GM12878 (cell line): ENCODE data around the gene ZNF324. TPM values are rescaled to one million over a fixed set of nuclear protein-coding genes. Genes with fewer than 3 reads are reported as not detected.
"Not testable (repeated sequence)": the region's sequence is repeated elsewhere in the genome, so short reads cannot be mapped to it uniquely, and the experiment has no call there.

ENCODE experiments used
- ATAC-seq: fragments of 200-7000 bp; cut with Tn5 transposase; 3 replicates; pipeline ENCODE4 v1.9.1; 2020; ENCODE audit warnings: mild to moderate bottlenecking, moderate library complexity
- BruUV-seq: library from RNA; stranded (reverse); fragments of 400-500 nt; replicated peaks from 2 replicates; lab custom pipeline; 2021; lab: Mats Ljungman, UMichigan
- CTCF ChIA-PET: fragments of 300-600 bp; sonication (Branson Sonifier 250); formaldehyde crosslinking; extraction: SDS; loops from one replicate; lab custom pipeline; 2021; ENCODE audit warnings: inconsistent platforms; lab: Yijun Ruan, JAX
- POLR2A ChIA-PET: fragments of 350-600 bp; formaldehyde crosslinking; extraction: SDS; loops from one replicate; lab custom pipeline; 2021; ENCODE audit warnings: inconsistent platforms; lab: Charles Lee
- RAD21 ChIA-PET: fragments of 300-600 bp; sonication (Branson Sonifier 250); formaldehyde crosslinking; loops from one replicate; lab custom pipeline; 2023; ENCODE audit warnings: antibody characterized with exemption; ENCODE audit not compliant: unreplicated experiment; lab: Charles Lee
- SMC1A ChIA-PET: fragments of 300-600 bp; sonication (Branson Sonifier 250); formaldehyde crosslinking; loops from one replicate; lab custom pipeline; 2023; ENCODE audit not compliant: unreplicated experiment, uncharacterized antibody; lab: Charles Lee
- DNase-seq: peaks from one replicate; pipeline ENCODE4 v3.0.0-alpha.2; 2011; ENCODE audit warnings: low read depth, low spot score
- FAIRE-seq: peaks from 3 replicates; lab custom pipeline; 2011; peaks lifted over from hg19 to GRCh38; lab: Jason Lieb, UNC
- H2AFZ ChIP-seq: 2 replicates; pipeline ENCODE4 v1.6.0; 2011; ENCODE audit warnings: low read depth, low read length, control low read depth; ENCODE audit not compliant: control insufficient read depth
- H3K27ac ChIP-seq: 2 replicates; pipeline ENCODE4 v1.5.1; 2011; ENCODE audit warnings: control low read depth; ENCODE audit not compliant: control insufficient read depth, insufficient read depth
- H3K27me3 ChIP-seq, 2 experiments: replicated peaks in 1 of 2; 2 replicates each; pipeline versions ENCODE4 v1.6.0 to v1.6.1; 2011; ENCODE audit warnings: low read length in 1 of 2; ENCODE audit not compliant: control insufficient read depth in 2 of 2, insufficient read depth in 2 of 2
- H3K36me3 ChIP-seq, 2 experiments: 2 replicates each; pipeline ENCODE4 v1.5.1; 2011; ENCODE audit warnings: low read length in 1 of 2; ENCODE audit not compliant: control insufficient read depth in 2 of 2, insufficient read depth in 2 of 2
- H3K4me1 ChIP-seq: 2 replicates; pipeline ENCODE4 v1.6.1; 2011; ENCODE audit warnings: mild to moderate bottlenecking, low read length, moderate library complexity, mixed read lengths; ENCODE audit not compliant: control insufficient read depth, insufficient read depth
- H3K4me2 ChIP-seq: 2 replicates; pipeline ENCODE4 v1.6.0; 2011; ENCODE audit warnings: control low read depth; ENCODE audit not compliant: control insufficient read depth, insufficient read depth
- H3K4me3 ChIP-seq: fragments of 200-600 bp; sonication (generic); 2 replicates; pipeline ENCODE4 v1.5.1; 2016
- H3K79me2 ChIP-seq: 2 replicates; pipeline ENCODE4 v1.6.0; 2011; ENCODE audit warnings: low read length; ENCODE audit not compliant: control insufficient read depth, insufficient read depth
- H3K9ac ChIP-seq: 2 replicates; pipeline ENCODE4 v1.8.0; 2011; ENCODE audit warnings: low read length, control low read depth, mixed read lengths; ENCODE audit not compliant: control insufficient read depth, insufficient read depth
- H3K9me3 ChIP-seq: replicated peaks from 3 replicates; pipeline ENCODE4 v1.5.1; 2011; ENCODE audit warnings: mild to moderate bottlenecking, low read length; ENCODE audit not compliant: control insufficient read depth, insufficient read depth
- H4K20me1 ChIP-seq: 2 replicates; pipeline ENCODE4 v1.6.0; 2011; ENCODE audit not compliant: control insufficient read depth, insufficient read depth
- MLLT1 ChIP-seq: fragments of 450-650 bp; IDR thresholded peaks from 2 replicates; pipeline ENCODE4 v1.6.1; 2016; ENCODE audit warnings: mild to moderate bottlenecking
- NFYB ChIP-seq: IDR thresholded peaks from 2 replicates; pipeline ENCODE4 v1.6.1; 2011; ENCODE audit warnings: low read depth, mild to moderate bottlenecking, low read length, improper control_type of control experiment, moderate library complexity; ENCODE audit not compliant: insufficient read depth
- RBBP5 ChIP-seq: fragments of 200-600 bp; sonication (generic); conservative IDR thresholded peaks from 2 replicates; pipeline ENCODE4 v1.6.1; 2016
- WGBS: methylation state at CpG from one replicate; pipeline ENCODE4 v1.1.6; 2016; ENCODE audit warnings: low lambda C conversion rate; ENCODE audit not compliant: insufficient replicate concordance, insufficient coverage; ENCODE audit errors: missing lambda C conversion rate; 5-methylcytosine and 5-hydroxymethylcytosine counted together
- in situ Hi-C: fragments of 300-500 bp; cut with MboI; formaldehyde crosslinking; loops from 9 replicates; pipeline ENCODE4 v1.14.3; 2018; ENCODE audit warnings: mixed read lengths
- intact Hi-C: fragments of 100-400 bp; cut with micrococcal nuclease; formaldehyde crosslinking; loops from one replicate; pipeline ENCODE4 v1.14.2; 2022; ENCODE audit not compliant: unreplicated experiment
- polyA plus RNA-seq, 11 experiments: library from polyadenylated mRNA; depleted of rRNA in 4 of 11; unstranded in 6 of 11; stranded (reverse) in 5 of 11; fragments of >200 nt; fragmentation: Nextera tagmentation in 4 of 11; fragmentation: Illumina TruSeq in 1 of 11; extraction: Ambion mirVana in 4 of 11; extraction: Trizol in 1 of 11; gene quantifications; 1 replicate in 1 of 11; 2 replicates in 10 of 11; pipeline versions ENCODE4 v1.2.1 to v1.2.3, GENCODE V29; 2011 to 2016; ENCODE audit warnings: inconsistent platforms in 2 of 11, missing spikeins in 2 of 11, low read depth in 1 of 11
- total RNA-seq, 4 experiments: library from RNA; depleted of rRNA in 3 of 4; stranded (reverse); fragments of >200 nt in 3 of 4; fragmentation: Illumina TruSeq in 1 of 4; extraction: Trizol in 1 of 4; gene quantifications; 2 replicates each; pipeline versions ENCODE4 v1.2.1 to v1.2.3, GENCODE V29; 2013 to 2021

The ZNF324 gene
- total and polyA plus RNA-seq, 10 of the 15 experiments (the other 5 are each of a cell fraction or from before 2014, with no cell fraction given) = 0.71 to 13.9 (median 7.0) TPM

GRCh38 chr19:58440556-58440955 lies 26.3 kb upstream of the ZNF324 start:
- H3K27me3 ChIP-seq = no peaks in the 10 kb centered on the region
- no peak for DNase-seq
- peak overlapping the region; percentile 88 for H2AFZ ChIP-seq
- ChIA-PET RAD21 (interaction anchor here (1.0 kb wide), 1 partner anchor 11 kb away, joined by 4 read pairs; the partner anchor contains the start of gene ZNF324B), SMC1A (interaction anchor here (0.9 kb wide), 1 partner anchor 10 kb away, joined by 3 read pairs; the partner anchor contains the start of gene ZNF324B), POLR2A (interaction anchor here (1.0 kb wide), 1 partner anchor 11 kb away, joined by 3 read pairs; the partner anchor contains the start of gene ZNF324B), CTCF (no interaction called here)
- peaks cover 27% of the 10 kb centered on the region; the same call in 2 of the 3 replicates for H3K9me3 ChIP-seq
- no peak for ATAC-seq
- H3K9ac ChIP-seq = no peak overlapping the region
- FAIRE-seq = no peak
- H3K27ac ChIP-seq = peak overlapping the region; percentile 38; the same call in 1 of the 2 replicates
- H3K4me3 ChIP-seq = peak overlapping the region; percentile 47; the same call in 1 of the 2 replicates
- peaks cover 4% of the 10 kb centered on the region for H3K79me2 ChIP-seq
- no peaks in the 10 kb centered on the region for H3K36me3 ChIP-seq
- intact Hi-C loops = no loop called here
- WGBS = 83% methylated on average over 22 of the region's 31 CpGs
- BruUV-seq = no TSS peak
- peaks cover 6% of the 10 kb centered on the region; the same call in 1 of the 2 replicates for H3K4me1 ChIP-seq
- in situ Hi-C loops = no loop called here
- H4K20me1 ChIP-seq = no peaks in the 10 kb centered on the region
- peak overlapping the region; percentile 92 for H3K4me2 ChIP-seq
- TF ChIP-seq MLLT1 (peak; percentile 14), RBBP5 (no peak)
- TF ChIP-seq, all 136 proteins: peak for 1

GRCh38 chr19:58442986-58443385 lies 23.9 kb upstream of the ZNF324 start:
- H3K79me2 ChIP-seq, CTCF ChIA-PET, H3K4me3 ChIP-seq, SMC1A ChIA-PET, H2AFZ ChIP-seq, H3K27me3 ChIP-seq, RAD21 ChIA-PET, intact Hi-C loops, DNase-seq, H3K4me1 ChIP-seq, H3K36me3 ChIP-seq, H3K27ac ChIP-seq, in situ Hi-C loops, H3K9ac ChIP-seq, FAIRE-seq, BruUV-seq, ATAC-seq, H4K20me1 ChIP-seq, H3K4me2 ChIP-seq: not testable (repeated sequence)
- 58% methylated on average over 7 of the region's 7 CpGs for WGBS
- POLR2A ChIA-PET = interaction anchor here (0.6 kb wide), 1 partner anchor 99 kb away, joined by 3 read pairs; no protein-coding TSS in a partner anchor
- H3K9me3 ChIP-seq = peaks cover 18% of the 10 kb centered on the region; the same call in 2 of the 3 replicates
- peak; percentile 58; the same call in 1 of the 2 replicates for TF ChIP-seq NFYB

- H2AFZ ChIP-seq, H3K27me3 ChIP-seq, SMC1A ChIA-PET, H3K27ac ChIP-seq, H3K9ac ChIP-seq, H3K4me3 ChIP-seq, H3K79me2 ChIP-seq, CTCF ChIA-PET, RAD21 ChIA-PET, FAIRE-seq, H4K20me1 ChIP-seq, DNase-seq, H3K4me2 ChIP-seq, H3K36me3 ChIP-seq, BruUV-seq, ATAC-seq, intact Hi-C loops, H3K4me1 ChIP-seq, in situ Hi-C loops: not testable (repeated sequence)
- POLR2A ChIA-PET = interaction anchor here (0.7 kb wide), 1 partner anchor 61 kb away, joined by 3 read pairs; no protein-coding TSS in a partner anchor
- peaks cover 11% of the 10 kb centered on the region; the same call in 2 of the 3 replicates for H3K9me3 ChIP-seq
- 66% methylated on average over 3 of the region's 3 CpGs for WGBS
Measured at GRCh38 chr19:58448860-58449259, 18.0 kb upstream of the ZNF324 start.
